ENCODE measurements around the gene PIAS4. TPM values are rescaled to one million over a fixed set of nuclear protein-coding genes. Genes with fewer than 3 reads are reported as not detected.
"Not testable (repeated sequence)": the region's sequence is repeated elsewhere in the genome, so short reads cannot be mapped to it uniquely, and the experiment has no call there.

Gene PIAS4, protein sequence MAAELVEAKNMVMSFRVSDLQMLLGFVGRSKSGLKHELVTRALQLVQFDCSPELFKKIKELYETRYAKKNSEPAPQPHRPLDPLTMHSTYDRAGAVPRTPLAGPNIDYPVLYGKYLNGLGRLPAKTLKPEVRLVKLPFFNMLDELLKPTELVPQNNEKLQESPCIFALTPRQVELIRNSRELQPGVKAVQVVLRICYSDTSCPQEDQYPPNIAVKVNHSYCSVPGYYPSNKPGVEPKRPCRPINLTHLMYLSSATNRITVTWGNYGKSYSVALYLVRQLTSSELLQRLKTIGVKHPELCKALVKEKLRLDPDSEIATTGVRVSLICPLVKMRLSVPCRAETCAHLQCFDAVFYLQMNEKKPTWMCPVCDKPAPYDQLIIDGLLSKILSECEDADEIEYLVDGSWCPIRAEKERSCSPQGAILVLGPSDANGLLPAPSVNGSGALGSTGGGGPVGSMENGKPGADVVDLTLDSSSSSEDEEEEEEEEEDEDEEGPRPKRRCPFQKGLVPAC
- polyA plus RNA-seq: 8.9 TPM

DNA sequence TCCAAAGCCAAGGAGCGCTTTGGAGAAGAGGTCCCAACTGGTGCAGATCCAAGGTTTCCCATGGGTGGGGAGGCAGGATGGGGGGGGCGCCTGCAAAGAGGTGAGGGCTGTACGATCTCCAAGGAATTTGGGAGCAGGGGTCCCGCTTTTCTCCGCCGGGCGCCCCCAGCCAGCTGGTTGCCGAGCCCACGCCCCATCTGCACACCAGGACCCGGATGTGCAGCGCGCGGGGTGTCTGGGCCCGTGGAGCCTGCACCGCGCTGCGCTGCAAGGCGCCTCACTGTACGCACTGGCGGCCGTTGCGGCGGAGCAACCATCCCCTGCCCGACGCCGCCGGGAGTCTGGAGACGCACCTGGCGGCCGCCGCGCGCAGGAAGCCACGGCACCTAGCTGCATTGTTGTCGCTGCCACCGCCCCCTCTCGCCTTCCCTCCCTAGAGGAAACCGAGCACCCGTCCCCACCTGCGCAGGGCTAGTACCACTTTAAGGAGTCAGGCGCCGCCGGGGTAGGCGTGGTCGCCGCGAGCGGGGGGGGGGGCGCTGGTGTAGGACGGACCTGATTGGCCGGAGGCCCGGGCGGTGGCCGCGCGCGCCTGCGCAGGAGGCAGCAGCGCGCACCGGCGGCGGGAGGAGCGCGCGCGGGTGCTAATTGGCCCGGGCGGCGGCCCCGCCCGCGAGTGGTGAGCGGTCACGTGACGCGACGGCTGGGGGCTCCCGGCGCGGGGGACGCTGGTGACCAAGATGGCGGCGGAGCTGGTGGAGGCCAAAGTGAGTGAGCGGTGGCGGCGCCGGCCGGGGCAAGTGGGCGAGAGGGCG is at the start of gene PIAS4:
Gene PIAS4 (plus strand): TSS at position 716 of the 815 bp plus-strand sequence. CDS start 25 bp downstream, at position 741.
- H3K4me3 Mint-ChIP-seq: peak within 1 kb of the TSS; percentile 83 to 92 (median 88)
- no peaks in the 10 kb centered on the region for H3K27me3 Mint-ChIP-seq
- H3K27ac Mint-ChIP-seq: peak within 1 kb of the TSS; percentile 81 to 86 (median 83)
- peaks cover 5 to 15% (median 14%) of the 10 kb centered on the region in 3 donors for H3K4me1 Mint-ChIP-seq
- H3K36me3 Mint-ChIP-seq: no peaks in the 10 kb centered on the region
- no peaks in the 10 kb centered on the region for H3K9me3 Mint-ChIP-seq

DNA sequence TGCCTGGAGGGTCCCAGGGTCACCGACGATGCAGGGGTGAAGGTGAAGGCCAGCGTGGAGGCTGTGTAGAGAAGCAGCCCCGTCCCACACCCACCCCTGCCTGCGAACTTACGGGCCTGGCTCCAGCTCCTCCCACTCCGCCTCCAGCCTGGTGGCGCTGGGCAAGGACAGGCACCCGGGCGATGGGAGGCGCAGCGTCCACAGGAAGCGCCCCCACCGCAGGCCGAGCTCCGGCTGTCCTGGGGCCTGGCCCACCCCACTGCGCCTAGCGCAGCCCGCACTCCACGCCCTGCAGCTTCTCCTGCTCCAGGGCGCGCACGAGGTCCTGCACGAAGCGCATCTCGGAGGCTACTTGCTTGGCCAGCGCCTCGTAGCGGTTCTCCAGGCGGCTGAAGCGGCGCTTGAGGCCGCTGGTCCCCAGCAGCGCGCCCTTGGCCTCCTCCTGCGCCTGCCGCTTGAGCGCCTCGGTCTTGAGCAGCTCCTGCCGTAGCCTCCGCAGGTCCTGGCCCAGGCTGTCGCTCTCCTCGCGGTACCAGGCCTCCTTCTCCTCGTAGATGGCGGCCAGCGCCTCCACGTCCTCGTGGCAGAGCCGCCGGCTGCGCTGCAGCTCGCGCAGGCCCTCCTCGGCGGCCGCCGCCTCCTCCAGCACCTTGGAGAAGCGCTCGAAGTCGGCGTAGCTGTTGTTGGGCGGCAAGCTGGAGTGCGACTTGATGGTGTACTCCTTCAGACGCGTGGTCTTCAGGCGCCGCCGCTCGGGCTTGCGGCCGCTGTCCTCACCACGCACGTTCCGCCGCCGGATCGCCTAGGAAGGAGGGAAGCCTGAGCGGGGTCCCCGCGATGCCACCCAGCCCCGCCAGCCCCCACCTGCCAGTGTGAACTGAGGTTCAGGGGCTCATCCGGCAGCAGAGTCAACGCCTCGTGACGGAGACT is 48.4 kb upstream of the PIAS4 start:
- no peak overlapping the region for H3K4me3 Mint-ChIP-seq
- no peak overlapping the region for H3K27ac Mint-ChIP-seq
- peaks cover 2% of the 10 kb centered on the region for H3K36me3 Mint-ChIP-seq
- no peaks in the 10 kb centered on the region for H3K27me3 Mint-ChIP-seq
- H3K9me3 Mint-ChIP-seq: no peaks in the 10 kb centered on the region
- no peaks in the 10 kb centered on the region for H3K4me1 Mint-ChIP-seq

DNA sequence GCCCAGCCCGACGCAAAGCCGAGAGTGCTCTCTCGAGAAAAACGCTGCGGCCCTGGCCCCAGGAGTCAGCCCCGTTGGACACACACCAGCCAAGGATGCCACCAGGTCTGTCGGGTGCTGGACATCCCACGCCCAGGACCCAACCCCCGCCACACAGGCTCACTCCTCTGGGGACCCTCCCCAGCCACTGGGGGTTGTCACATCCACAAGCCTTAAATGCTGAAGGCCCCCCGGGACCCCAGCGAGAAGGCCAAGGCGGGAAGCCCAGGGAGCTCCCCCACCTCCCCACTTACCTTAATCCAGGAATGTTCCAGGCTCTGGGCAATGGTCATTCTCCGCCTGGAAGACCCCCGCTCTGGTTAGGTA is 47.8 kb upstream of the PIAS4 start:
- Mint-ChIP-seq H3K27me3 (no peaks in the 10 kb centered on the region), H3K36me3 (peaks cover 2% of the 10 kb centered on the region), H3K4me3 (no peak overlapping the region), H3K4me1 (no peaks in the 10 kb centered on the region), H3K27ac (no peak overlapping the region), H3K9me3 (no peaks in the 10 kb centered on the region)

DNA sequence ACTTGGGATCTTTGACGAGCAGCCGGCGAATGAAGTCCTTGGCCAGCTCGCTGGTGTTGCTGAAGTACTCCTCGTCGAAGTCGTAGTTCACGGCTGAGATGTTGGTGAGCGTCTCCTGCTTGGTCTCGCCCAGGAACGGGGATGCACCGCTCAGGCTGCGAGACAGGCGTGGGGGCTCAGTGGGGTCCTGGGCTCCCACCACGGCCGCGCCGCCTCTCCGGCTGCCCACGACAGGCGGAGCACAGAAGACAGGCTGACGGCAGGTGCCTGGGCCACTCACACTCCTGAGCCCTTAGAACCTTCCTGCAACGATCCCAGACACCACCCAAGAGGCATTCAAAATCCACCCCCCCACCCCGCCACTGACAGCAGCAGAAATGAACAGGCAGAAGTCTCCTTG is 46.5 kb upstream of the PIAS4 start:
- Mint-ChIP-seq H3K4me3 (no peak overlapping the region), H3K27me3 (no peaks in the 10 kb centered on the region), H3K9me3 (no peaks in the 10 kb centered on the region), H3K36me3 (peaks cover 2% of the 10 kb centered on the region), H3K27ac (no peak overlapping the region), H3K4me1 (no peaks in the 10 kb centered on the region)

DNA sequence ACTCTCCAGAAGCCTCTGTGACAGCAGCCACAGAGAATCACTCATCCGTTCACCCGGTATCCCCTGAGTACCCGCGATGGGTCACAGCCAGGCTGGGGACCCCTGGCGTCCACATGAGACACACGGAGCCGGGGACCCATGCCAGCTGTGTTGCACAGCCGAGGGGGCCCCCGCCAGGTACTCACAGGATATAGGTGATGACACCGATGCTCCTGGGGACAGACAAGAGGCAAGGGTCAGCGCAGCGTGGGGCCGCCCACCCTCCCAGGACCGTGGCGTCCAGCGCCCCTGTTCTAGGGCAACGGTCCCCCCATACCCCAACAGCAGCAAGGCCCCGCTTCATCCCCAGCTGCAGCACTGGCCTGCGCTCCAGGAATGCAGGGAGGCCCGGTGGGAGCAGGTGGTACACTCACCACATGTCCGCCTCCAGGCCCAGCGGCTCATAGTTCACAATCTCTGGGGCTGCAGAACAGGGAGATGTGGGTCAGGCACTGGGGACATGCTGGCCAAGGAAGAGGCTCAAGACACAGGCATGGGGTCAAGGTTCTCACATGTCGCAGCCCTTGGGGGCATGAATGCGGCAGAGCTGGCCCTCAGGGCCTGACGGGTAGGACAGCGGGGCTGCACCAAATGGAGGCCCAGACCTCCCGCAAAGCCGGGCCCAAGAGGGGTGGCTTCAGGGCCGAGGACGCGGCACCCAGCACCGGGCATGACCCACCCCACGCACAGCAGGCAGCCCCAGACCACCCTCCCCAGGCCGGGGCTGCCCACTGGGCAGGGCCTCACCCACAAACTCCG is 43.9 kb upstream of the PIAS4 start:
- H3K27me3 Mint-ChIP-seq: no peaks in the 10 kb centered on the region
- peaks cover 2% of the 10 kb centered on the region for H3K36me3 Mint-ChIP-seq
- peak overlapping the region in 1 of 3 donors; percentile 73 for H3K27ac Mint-ChIP-seq
- peaks cover 0 to 2% (median 0%) of the 10 kb centered on the region in 3 donors for H3K4me1 Mint-ChIP-seq
- no peaks in the 10 kb centered on the region for H3K9me3 Mint-ChIP-seq
- no peak overlapping the region for H3K4me3 Mint-ChIP-seq

DNA sequence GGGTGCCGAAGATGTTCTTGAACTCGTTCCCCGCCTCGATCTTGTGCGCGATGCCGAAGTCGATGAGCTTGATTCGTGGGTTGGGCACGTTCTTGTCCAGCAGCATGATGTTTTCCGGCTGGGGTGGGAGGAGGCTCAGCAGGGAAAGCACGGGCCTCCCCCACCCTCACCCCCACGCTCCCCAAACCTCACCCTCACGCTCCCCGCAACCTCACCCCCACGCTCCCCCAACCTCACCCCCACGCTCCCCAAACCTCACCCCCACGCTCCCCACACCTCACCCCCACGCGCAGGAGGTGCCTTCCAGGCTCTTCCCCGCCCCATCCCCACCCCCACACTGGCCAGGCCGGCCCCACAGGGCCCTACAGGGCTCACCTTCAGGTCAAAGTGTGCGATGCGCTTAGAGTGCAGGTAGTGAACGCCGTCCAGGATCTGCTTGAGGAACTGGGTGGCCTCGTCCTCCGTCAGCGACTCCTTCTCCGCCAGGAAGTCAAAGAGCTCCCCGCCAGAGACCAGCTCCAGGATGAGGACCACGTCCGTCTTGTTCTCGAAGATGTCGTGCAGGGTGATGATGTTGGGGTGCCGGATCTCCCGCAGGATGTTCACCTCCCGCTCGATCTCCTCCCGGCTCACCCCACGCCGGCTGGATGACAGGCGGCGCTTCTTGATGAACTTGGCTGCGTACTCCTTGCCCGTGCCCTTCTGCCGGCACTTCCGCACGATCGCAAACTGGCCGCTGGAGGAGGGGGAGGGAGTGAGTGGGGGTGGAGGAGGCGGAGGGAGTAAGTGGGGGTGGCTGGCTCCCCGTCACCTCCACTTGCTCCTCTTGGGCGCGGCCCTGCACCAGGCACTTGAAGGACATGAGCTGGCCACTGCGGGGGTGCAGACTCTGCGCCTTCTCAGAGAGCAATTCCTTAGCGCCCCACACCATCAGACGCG is 43.0 kb upstream of the PIAS4 start:
- Mint-ChIP-seq H3K27me3 (no peaks in the 10 kb centered on the region), H3K9me3 (no peaks in the 10 kb centered on the region), H3K36me3 (peaks cover 2% of the 10 kb centered on the region), H3K4me3 (no peak overlapping the region), H3K4me1 (peaks cover 2 to 5% (median 2%) of the 10 kb centered on the region in 3 donors), H3K27ac (no peak overlapping the region)

DNA sequence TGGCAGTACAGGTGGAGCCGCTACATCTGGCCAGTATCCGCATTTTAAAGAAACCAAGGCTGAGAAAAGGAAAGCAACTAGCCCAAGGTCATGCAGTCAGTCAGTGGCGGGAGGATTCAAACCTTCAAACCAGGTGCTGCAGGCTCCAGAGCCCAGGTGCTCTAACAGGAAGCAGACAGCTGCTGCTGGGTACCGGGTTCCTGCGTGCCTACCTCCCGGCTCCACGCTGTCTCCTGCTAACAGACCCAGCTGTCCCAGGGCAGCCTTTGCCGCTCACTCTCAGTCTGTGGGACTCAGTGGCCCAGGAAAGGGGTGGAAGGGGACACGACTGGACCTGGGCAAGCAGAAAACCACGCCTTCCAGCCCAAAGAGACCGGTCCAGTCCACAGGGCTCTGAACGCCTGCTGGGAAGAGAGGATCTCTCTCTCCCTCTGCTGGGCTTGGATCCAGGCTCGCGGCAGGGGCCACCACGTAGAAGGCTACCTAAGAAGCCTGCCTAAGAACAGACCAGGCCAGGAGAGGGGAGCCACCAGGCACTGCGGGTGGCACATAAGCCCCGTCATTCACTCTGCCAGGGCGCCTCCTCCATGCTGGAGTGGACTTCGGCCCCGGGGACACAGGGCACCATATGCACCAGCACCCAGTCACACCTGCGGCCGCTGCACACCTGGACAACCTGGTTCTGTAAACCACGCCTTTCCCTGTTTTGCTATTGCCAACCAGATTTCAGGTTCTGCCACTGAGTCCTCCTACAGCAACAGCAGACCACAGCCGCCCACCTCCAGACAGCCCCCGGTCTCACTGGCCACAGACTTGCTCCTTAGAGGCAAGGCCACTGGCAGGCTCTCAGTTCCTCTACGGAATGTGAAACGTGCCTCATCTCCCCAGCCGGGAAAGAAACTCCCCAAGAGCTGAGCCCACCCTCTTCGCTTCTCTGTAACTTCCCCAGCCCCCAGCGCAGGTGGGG is 41.2 kb upstream of the PIAS4 start:
- Mint-ChIP-seq H3K27me3 (no peaks in the 10 kb centered on the region), H3K9me3 (no peaks in the 10 kb centered on the region), H3K4me1 (peaks cover 6 to 15% (median 13%) of the 10 kb centered on the region in 3 donors), H3K27ac (no peak overlapping the region), H3K4me3 (peak overlapping the region in 1 of 4 donors; percentile 37), H3K36me3 (peaks cover 2% of the 10 kb centered on the region)

DNA sequence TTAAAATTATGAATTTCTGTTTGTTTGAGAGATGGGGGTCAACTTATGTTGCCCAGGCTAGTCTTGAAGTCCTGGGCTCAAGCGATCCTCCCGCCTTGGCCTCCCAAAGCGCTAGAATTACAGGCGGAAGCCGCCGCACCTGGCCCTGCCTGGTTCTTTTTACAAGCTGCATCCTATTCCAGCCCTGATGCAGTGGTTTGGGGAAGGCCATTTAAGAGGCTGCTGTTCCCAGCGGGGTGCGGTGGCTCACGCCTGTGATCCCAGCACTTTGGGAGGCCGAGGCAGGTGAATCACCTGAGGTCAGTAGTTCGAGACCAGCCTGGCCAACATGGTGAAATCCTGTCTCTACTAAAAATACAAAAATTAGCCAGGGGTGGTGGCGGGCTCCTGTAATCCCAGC is 39.6 kb upstream of the PIAS4 start:
- Mint-ChIP-seq H3K4me3 (peak overlapping the region in 1 of 4 donors; percentile 68), H3K4me1 (peaks cover 9 to 17% (median 15%) of the 10 kb centered on the region in 3 donors), H3K27ac (peak overlapping the region in 1 of 3 donors; percentile 76)
- not testable (repeated sequence) for H3K9me3 Mint-ChIP-seq, H3K27me3 Mint-ChIP-seq, H3K36me3 Mint-ChIP-seq

DNA sequence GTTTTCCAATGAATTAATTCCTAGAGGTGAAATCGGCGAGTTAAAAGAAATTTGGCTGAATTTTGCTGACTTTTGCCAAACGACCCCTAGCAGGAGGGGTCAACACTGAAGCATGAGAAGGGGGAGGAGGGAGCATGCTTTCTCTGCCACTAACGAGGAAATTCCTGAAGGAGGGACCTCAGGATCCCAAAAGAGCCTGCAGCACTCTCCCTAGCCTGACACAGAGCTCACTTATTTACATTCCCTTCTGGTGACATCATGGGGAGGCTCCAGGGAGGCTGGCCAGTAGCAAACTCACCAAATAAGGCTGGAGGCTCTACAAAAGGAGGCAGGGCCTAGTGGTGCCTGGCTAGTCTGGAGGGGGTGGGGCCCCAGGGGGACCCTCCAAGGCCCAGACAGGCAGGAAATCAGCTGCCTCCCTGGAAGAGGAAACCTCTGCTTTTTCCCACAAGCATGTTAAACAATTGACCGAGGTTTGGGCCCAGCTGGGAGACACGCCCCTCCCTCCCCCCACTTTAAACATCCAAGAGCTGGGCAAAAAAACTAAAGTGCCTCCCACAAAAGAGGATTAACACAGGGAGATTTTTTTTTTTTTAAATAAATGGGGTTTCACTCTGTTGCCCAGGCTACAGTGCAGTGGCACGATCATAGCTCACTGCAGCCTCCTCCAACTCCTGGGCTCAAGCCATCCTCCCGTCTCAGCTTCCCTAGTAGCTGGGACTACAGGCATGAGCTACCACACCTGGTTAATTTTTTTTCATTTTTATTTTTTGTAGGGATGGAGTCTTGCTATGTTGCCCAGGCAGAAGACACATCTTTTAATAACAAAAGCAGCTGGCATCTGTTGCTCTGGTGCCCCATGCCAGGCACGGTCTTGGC is 38.7 kb upstream of the PIAS4 start:
- Mint-ChIP-seq H3K9me3 (no peaks in the 10 kb centered on the region), H3K36me3 (no peaks in the 10 kb centered on the region), H3K4me1 (peaks cover 9 to 17% (median 15%) of the 10 kb centered on the region in 3 donors), H3K27ac (peak overlapping the region in 2 of 3 donors; percentile 21 to 95), H3K4me3 (peak overlapping the region in 3 of 4 donors; percentile 20 to 68 (median 38)), H3K27me3 (no peaks in the 10 kb centered on the region)

DNA sequence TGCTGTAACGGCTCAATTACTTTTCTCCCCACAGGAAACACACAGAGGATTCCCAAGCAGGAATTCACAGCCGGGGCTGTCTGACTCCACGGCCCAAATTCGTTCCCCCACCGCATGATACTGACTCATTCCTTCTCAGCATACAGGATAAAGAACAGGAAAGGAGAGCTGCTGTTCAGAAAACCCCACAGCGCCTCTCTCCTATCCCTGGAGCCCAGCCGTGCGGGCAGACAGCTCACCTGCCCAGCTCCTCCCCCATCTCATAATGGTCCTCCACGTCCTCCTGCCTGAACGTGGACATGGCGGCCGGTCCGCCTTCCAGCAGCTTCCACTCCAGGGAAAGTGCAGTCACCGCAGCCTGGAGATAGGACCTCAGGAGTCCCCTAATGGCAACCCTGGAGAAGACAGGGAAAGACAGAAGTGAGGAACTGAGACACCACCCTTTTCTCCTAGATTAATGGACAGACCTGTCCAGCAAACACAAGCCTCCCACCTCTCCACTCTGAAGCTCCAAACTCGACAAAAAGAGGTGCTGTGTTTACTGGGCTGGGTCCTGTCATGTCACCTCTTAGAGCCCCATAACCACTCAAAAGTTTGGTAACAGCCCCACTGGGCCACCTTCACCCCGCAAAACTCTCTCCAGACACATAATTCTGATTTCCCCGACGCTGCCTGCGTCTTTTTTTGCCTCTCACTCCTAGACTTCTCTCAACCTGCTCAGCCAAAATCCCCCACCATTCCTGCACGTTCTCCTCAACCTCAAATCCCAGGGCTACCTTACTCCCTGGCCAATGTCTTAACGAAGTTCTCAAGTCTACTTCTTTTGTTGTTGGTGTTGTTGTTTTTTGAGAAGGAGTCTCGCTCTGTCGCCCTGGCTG is 37.9 kb upstream of the PIAS4 start:
- no peaks in the 10 kb centered on the region for H3K36me3 Mint-ChIP-seq
- no peaks in the 10 kb centered on the region for H3K9me3 Mint-ChIP-seq
- peak overlapping the region in 2 of 3 donors; percentile 24 to 95 for H3K27ac Mint-ChIP-seq

More for the DNA sequence above, 37.9 kb upstream of the PIAS4 start:
- H3K4me3 Mint-ChIP-seq: peak overlapping the region; percentile 82 to 98 (median 96)
- no peaks in the 10 kb centered on the region for H3K27me3 Mint-ChIP-seq
- H3K4me1 Mint-ChIP-seq: peaks cover 9 to 17% (median 15%) of the 10 kb centered on the region in 3 donors

Measured in IgD-negative memory B cell (primary cell).